ENCODE data around the gene DNAJB6. TPM values are rescaled to one million over a fixed set of nuclear protein-coding genes. Genes with fewer than 3 reads are reported as not detected.

The DNAJB6 gene
- polyA plus RNA-seq, 1 donor: 121 TPM

DNA sequence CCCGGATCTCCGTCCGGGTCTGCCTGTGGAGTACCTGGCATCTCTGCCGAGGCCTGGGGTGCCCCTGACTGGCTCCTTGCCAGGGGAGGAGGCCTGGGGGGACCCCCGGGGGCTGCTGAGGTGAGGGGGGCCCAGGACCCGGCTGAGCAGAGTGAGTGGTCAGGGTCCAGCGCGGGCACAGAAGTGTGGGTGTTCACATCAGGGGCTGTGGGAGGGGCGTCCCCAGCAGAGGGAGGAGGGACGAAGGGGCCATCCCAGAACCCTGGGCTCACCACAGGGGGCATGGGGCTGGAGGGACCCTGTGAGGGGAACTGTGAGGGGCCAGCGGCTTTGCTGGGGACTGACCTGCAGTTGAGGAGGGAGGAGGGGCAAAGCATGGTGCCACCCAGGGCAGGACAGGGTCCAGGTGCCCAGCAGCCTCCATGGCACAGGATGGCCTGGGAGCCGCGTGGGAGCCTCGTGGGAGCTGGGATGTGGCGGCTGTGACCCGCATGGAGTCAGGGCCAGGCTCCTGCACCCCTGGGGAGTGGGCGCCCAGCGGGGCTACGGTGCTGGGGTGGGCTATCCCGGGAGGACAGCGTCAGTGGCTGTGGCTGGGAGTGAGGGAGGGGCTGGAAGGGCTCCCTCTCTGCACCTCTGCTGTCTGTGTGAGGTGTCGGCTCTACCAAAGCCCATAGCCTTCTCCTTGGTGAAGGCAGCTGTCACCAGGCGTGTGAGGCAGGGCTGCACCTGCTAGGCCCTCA, 91.2 kb downstream of the DNAJB6 start:
- DNase-seq (ENCODE audit: low read depth): no peak

DNA sequence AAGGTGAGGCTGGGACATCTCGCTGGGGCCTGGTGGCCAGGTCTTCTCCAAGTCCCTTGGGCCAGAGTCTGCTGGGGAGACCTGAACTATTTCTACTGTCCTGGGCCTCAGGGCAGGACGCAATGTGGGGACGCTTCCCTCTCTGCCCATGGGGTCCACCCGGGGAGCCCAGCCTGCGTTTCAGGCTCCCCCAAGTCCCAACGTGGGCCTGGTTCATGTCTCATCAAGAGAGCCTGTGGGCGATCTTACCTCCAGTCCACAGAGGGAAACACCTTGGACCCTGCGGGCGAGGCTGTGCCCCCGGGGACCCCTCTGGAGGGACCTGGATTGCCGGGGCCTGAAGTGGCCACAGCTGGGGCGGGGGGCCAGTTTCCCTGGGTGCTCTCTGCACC, 91.7 kb downstream of the DNAJB6 start:
- no peak for DNase-seq (ENCODE audit: low read depth)

DNA sequence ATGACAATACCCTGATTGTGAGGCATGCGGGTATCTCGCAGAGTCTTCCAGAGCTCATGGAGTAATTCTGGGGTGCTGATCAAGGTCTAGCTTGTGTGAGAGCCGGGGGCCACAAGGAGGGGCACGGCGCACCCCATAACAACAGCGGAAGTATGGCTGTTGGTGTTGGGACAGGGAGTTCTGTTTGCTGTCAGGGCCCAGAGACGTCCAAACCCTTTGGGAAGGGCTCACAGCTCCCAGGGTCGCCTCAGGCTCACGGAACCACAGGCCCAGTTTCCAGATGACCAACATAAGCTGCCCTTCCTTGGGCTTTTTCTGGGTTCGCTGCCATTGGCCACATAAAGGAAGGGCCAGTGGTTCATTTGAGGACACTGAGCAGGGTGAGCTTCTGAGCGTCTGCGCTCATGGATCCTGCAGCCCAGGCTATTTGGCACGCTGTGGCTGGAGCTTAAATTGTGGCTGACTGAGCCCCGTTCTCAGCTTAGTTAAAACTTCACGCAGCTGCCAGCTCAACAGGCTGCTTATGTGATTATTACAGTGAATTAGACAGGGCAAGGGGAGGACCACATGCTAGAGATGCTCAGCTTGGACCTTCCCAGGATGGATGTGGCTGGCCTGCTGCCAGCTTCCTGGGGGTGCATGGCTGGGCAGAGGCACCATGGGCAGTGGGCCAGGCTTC, 92.3 kb downstream of the DNAJB6 start:
- DNase-seq (ENCODE audit: low read depth): no peak

DNA sequence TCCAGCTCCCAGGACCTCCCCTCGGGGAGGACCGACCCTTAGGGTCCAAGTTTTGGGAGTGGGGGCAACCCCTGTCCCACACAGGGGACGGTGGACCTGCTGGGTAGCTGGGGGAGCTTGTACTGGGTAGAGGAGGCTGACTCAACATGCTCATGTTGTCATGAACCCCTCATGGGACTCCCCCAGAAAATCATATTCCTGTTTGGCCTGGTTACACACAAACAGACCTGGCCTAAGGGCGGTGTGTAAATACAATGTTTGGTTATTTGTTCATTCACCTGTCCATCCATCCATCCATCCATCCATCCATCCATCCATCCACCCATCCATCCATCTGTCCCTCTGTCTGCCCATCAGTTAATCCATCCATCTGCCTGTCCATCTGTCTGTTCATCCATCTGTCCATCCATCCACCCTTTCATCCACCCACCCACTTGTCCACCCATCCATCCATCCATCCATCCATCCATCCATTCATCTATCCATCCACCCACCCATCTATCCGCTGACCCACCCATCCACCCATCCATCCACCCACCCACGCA, 92.9 kb downstream of the DNAJB6 start:
- DNase-seq (ENCODE audit: low read depth): no peak

DNA sequence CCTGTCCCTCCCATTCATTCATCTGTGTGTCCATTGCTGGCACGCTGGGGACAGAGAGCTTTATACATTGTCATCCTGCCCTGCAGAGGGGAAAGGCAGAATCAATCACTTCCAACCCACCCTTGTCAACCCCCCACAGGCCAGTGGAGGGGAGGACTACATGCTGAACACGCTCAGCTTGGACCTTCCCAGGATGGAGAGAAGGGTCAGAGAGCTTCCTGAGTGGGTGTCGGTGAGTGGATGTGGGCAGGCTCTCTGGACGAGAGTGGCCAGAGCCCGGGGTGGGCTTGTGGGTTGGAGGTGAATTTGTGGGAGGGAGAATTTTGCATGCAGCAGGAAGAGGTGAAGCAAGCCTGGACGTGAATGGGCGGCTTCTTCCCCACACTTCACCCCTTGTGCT, 93.9 kb downstream of the DNAJB6 start:
- DNase-seq (ENCODE audit: low read depth): no peak

DNA sequence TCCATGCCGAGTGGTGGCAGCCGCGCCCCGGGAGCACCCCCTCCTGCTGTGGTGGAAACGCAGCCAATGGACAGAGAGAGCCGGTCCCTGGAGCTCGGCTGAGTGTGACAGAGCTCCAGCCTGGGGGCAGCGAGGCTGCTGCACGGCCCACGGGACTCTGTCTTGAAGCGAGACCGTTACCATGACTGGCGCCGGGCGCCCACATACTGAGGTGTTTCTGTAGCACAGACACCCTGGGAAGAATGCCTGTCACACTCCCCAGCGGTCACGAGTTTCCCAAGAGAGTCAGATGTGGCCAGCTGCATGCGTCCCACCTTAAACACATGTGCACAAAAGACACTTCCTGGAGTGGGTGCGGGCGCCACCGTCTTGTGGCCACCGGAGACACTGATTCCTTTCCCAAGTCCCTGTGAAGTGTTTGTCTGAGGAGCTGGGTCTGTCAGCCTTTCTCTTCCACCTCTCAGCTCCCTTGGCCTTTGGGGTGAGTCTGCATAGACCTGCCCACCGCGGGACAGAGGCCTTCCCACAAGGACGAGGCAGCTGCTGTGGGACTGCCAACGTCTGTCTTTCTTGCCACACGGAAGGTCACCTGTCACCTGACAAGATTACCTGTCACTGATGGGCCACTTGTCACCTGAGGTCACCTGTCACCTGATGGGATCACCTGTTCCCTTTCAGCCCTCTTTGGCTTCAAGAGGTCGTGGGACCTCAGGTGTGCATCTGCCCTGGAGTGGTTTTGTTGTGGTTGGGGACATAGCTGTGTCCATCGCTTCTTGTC, 94.6 kb downstream of the DNAJB6 start:
- DNase-seq (ENCODE audit: low read depth): no peak

DNA sequence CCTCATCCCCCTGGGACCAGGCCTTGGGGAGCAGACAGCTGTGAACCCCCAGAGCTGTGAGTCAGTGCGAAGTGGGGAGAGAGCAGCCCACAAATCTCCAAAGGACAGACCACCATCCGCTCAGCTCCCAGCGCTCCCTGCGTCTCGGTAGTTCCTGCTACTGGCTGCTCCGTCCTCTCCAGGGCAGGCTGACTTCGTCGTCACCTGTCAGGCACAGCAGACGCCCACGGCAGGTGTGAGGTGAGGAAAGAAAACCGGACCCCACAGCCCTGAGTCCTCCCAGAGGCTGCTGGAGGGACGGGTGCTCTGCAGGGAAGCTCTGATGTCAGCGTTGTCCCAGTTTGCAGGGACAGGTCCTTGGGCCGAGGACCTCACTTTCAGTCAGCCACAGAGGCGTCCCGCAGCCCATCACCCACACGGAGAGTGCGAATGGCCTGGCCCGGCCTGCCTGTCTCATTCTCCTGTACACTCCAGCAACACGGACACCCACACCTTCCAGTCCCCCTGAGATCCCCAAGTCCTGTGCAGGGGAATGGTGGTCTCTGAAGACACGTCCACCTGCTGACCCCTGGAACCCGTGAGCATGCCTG, 95.2 kb downstream of the DNAJB6 start:
- no peak for DNase-seq (ENCODE audit: low read depth)

DNA sequence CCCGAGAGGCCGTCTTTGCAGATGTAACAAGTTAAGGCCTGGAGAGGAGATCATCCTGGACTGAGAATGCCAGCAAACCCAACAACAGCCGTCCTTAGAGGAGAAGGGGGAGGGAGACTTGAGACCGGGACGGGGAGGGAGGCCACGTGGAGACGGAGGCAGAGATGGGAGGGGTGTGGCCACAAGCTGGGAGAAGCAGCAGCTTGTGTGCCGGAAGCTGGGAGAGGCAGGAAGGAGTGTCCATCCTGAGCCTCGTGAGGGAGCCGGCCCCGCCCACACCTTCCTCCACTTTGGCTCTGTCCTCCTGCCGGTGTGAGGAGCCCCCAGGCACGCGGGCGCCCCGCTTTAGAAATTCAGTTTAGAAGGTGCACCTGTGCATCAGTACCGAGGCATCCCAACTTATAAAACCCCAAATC, 95.7 kb downstream of the DNAJB6 start:
- no peak for DNase-seq (ENCODE audit: low read depth)

DNA sequence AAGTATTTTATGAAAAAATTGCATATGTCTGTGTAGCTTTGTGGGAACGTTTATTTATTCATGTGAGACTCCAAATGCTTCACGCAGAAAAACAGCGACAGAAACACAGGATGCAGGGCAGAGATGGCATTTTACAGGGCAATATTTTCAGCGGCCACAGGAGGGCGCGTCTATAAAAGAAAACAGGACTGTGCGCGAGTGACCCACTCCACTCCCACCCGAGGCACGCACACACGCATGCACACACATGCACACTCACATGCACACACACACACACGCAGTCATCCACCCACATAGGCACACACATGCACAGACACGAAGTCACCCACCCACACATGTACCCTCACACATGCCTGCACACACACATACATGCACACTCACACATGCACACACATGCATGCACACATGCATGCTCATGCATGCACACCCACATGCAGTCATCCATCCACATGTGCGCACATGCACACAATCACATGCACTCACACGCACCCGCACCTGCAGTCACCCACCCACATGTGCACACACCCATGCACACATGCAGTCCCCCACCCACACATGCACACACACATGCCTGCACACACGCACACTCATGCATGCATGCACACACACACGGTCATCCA, 96.3 kb downstream of the DNAJB6 start:
- no peak for DNase-seq (ENCODE audit: low read depth)

DNA sequence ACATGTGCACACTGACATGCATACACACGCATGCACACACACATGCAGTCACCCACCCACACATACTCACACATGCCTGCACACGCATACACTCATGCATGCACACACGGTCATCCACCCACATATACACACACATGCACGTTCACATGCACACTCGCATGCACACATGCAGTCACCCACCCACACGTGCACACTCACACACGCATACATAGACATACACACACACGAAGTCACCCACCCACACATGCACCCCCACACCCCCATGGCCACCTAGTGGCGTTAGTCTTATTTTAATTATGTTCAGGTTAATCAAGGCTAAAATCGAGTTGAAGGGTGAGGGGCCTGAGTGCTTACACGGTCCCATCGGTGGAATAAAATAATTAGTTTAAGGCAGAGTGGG, 96.8 kb downstream of the DNAJB6 start:
- DNase-seq (ENCODE audit: low read depth): no peak

DNA sequence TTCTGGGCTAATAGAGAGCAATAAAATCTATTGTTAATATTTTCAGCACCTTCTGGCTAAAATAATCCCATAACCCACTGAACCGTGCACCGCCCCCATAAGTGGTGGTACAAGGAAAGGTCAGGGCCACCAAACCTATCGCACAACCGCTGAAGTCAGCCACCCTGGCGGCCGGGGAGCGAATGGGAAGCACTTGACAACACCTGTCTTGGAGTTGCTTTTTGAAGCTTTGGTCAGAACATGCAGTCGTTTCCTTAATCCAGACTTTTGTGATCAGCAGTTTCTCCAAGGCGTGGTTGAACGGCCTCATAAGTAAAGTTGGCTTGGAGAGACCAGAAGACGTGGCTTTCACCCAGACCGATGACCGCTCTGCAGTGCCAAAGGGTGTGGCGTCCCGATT, 97.4 kb downstream of the DNAJB6 start:
- DNase-seq (ENCODE audit: low read depth): no peak

DNA sequence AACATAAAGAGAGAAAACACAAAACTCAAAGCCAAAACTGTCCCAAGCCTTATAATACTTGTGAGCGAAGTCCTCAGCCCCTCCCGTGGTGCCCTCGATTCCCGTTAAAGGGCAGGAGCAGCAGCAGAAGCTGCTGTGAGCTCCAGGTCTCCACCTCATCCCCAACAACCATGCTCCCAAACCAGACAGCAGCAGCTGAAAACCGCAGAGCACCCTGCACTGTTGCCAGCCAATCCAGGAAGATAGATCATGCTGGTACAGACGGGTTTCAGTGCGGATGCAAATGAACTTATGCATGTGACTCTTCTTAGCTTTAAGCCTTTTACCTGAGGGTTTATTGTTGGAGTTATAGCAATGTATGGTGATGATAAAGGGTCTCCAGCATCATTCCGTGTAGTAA, 97.9 kb downstream of the DNAJB6 start:
- DNase-seq (ENCODE audit: low read depth): no peak

DNA sequence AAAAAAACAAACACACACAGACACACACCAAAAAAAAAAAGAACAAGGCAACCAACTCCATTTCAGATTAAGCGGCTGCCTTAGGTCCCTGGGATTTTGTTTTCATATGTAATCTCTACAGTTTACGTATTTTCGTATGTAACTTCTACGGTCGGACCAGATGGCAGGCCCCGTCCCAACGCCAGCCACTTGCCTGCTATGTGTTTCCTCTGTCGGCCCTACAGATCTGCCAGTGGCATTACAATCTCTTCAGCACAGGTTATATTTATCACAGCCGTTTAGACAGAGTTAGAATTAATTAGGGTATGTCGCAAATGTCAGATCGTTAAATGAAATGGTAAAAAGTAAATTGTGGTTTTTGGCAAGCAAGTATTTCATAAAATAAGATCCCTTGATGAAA, 99.3 kb downstream of the DNAJB6 start:
- DNase-seq (ENCODE audit: low read depth): no peak

DNA sequence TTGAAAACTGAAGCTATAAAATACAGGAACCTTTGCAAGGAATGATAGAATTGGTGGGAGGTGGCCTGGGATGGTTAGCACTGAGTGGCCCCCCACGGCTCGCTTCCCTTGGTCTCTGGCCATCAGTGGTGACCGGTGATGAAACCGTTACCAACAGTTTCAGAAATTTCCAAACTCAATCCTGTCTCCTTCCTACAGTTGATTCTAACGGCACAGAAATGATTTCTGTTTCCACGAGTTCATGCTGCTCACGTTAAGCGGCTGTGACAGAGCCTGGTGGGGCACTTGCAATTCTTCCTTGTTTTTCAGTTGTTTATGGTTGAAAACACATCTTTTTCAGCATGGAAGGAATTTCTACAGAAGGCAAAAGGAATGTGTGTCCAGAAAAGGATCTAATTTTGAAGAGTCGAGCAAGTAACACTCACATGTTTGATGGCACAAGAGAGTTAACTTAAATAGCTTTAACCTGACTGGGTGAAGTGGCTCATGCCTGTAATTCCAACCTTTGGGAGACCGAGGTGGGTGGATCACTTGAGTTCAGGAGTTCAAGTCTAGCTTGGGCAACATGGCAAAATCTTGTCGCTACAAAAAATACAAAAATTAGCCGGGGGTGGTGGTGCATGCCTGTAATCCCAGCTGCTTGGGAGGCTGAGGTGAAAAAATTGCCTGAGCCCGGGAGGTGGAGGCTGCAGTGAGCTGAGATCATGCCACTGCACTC, 100.1 kb downstream of the DNAJB6 start:
- DNase-seq (ENCODE audit: low read depth): no peak

DNA sequence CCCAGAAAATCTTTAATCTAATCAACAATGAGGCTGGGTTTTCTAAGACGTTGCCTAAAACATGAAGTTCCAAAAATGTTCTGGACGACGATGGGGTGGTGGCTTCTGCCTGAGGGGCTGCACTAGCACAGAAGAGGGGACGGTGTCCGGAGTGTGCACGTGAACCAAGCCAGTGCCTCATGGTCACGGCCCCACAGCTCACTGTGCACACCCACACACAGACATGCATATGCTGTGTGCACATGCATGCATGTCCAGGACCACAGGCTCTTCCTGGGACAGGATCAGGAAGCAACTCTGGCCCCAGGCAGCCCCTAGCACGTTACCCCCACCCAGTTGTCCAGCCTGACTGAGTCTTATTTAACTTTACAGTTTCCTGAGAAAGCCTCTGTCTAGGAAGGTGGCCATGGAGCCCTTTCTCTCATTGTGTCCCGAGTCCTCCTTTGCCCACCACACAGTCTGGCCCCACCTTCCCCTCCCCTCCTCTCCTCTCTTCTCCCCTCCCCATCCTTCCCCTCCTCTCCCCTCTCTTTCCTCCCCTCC, 100.8 kb downstream of the DNAJB6 start:
- DNase-seq (ENCODE audit: low read depth): no peak

DNA sequence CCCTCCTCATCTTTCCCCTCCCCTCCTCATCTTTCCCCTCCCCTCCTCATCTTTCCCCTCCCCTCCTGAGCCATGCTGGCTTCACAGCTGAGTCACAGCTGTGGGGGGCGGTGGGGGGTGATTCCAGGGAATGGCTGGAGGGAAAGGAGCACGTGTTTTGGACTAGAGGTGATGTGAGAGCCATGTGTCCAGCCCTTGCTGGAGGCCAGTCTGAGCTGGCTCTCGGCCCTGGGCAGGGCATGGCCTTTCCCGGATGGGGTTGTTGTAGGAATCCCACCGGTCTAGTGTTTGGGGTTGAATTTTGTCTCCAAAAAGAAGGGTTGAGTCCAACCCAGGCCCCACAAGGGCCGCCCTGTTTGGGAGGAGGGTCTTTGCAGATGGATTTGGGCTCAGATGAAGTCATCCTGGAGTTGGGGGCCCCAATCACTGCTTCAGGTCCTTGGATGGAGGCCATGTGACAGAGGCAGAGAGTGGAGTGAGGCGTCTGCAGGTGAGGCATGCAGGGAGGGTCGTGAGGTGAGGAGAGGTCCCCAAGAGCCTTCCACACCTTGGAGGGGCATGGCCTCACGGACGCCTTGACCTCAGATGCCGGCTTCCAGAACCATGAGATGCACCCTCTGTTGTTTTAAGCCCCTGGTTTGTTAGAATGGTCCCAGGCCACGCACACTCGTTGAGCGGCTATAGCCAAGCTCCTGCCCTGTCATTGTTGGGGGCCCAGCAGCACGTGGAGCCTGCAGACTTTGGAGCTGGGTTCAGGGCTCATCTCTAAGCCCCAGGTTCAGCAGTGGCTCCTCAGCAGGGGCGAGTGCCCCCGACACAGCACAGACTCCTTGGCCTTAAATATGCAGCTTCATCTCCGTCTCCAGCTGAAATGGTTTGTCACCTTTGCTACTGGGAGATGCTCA, 101.6 kb downstream of the DNAJB6 start:
- no peak for DNase-seq (ENCODE audit: low read depth)

DNA sequence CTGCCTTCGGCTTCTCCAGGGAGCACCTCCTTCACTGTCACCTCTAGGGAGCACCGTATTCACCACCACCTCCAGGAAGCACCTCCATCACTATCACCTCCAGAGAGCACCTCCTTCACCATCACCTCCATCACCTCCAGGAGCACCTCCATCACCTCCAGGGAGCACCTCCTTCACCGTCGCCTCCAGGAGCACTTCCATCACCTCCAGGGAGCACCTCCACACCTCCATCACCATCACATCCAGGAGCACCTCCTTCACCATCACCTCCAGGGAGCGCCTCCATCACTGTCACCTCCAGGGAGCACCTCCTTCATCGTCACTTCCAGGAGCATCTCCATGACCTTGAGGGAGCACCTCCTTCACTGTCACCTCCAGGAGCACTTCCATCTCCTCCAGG, 102.3 kb downstream of the DNAJB6 start:
- no peak for DNase-seq (ENCODE audit: low read depth)

DNA sequence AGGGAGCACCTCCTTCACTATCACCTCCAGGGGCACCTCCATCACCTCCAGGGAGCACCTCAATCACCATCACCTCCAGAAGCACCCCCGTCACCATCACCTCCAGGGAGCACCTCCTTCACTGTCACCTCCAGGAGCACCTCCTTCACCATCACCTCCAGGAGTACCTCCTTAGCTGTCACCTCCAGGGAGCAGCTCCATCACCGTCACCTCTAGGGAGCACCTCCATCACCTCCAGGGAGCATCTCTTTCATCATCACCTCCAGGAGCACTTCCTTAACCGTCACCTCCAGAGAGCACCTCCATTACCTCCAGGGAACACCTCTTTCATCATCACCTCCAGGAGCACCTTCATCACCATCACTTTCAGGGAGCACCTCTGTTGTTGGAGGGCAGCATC, 103.0 kb downstream of the DNAJB6 start:
- no peak for DNase-seq (ENCODE audit: low read depth)

DNA sequence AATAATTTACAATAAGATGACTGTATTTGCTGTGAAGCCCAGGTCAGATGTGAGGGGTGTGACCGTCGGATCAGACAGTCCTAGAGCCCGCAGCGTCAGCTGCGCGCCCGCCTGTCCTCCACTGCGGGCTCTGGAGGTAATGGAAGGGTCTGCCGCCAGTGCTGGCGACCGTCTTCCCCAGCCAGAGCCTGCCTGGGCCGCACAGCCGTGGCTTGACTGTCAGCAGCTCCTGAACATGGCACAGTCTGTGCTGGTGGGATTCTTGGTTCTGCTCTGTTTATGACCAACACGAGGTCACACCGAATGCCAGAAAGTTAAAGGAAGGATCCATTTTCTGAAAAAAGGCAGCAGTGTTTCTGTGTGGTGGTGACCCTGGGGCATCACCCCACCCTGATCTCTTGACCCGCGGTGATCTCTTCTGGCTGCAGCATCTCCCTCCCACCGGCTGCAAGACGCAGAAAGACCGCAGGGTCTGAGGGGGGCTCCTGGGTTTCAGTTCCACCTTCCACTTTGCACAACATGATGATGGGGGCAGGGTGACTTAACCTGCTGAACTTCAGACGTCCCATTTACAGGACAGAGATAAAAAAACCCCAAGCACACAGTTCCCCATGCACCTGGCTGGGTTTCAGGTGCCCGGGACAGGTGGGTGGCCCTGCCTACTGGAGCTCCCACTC, 103.7 kb downstream of the DNAJB6 start:
- DNase-seq (ENCODE audit: low read depth): no peak

All from forelimb muscle (tissue), 1 donor.